ENCODE results near the gene TMEM186.
A peak's percentile ranks its signal among the peaks of the same experiment; 100 is the strongest.
"Not testable (repeated sequence)": the region's sequence is repeated elsewhere in the genome, so short reads cannot be mapped to it uniquely, and the experiment has no call there.

TMEM186 gene

GRCh38 chr16:8798174-8798527 is 712 bp upstream of the TMEM186 start:
- Histone ChIP-seq H3K27me3 (ENCODE audit: insufficient read depth, insufficient read length) (no peaks in the 10 kb centered on the region), H3K9me3 (ENCODE audit: insufficient read depth, low read length) (no peaks in the 10 kb centered on the region), H3K4me1 (ENCODE audit: insufficient read depth, insufficient read length) (peaks cover 5% of the 10 kb centered on the region), H3K4me3 (ENCODE audit: insufficient read length, low read depth) (peak overlapping the region; percentile 96), H3K9ac (ENCODE audit: insufficient read length, low read depth) (peak overlapping the region; percentile 97), H3K36me3 (ENCODE audit: insufficient read depth, insufficient read length, low read length) (peaks cover 66% of the 10 kb centered on the region)
- no peak for DNase-seq (ENCODE audit: low read depth, low spot score)
- TF ChIP-seq SUZ12 (IDR thresholded peaks at IDR 0.05; ENCODE audit: extremely low read depth, insufficient read depth, insufficient read length) (no peak), YY1 (IDR thresholded peaks at IDR 0.05; ENCODE audit: insufficient read depth, insufficient read length) (no peak), ZNF274 (IDR thresholded peaks at IDR 0.05; ENCODE audit: low read depth, low read length) (no peak)

- peaks cover 5% of the 10 kb centered on the region for H3K4me1 ChIP-seq (ENCODE audit: insufficient read depth, insufficient read length)
- no peaks in the 10 kb centered on the region for H3K27me3 ChIP-seq (ENCODE audit: insufficient read depth, insufficient read length)
- H3K4me3 ChIP-seq (ENCODE audit: insufficient read length, low read depth) = peak overlapping the region; percentile 96
- no peak for DNase-seq (ENCODE audit: low read depth, low spot score)
- peak overlapping the region; percentile 97 for H3K9ac ChIP-seq (ENCODE audit: insufficient read length, low read depth)
- TF ChIP-seq SUZ12 (IDR thresholded peaks at IDR 0.05; ENCODE audit: extremely low read depth, insufficient read depth, insufficient read length) = no peak
- TF ChIP-seq YY1 (IDR thresholded peaks at IDR 0.05; ENCODE audit: insufficient read depth, insufficient read length) = no peak
- no peak for TF ChIP-seq ZNF274 (IDR thresholded peaks at IDR 0.05; ENCODE audit: low read depth, low read length)
- H3K9me3 ChIP-seq (ENCODE audit: insufficient read depth, low read length) = no peaks in the 10 kb centered on the region
- H3K36me3 ChIP-seq (ENCODE audit: insufficient read depth, insufficient read length, low read length) = peaks cover 54% of the 10 kb centered on the region
Observed at GRCh38 chr16:8796469-8797363, 723 bp downstream of the TMEM186 start.

GRCh38 chr16:8795818-8796217 is 1.6 kb downstream of the TMEM186 start:
- Histone ChIP-seq H3K4me1 (ENCODE audit: insufficient read depth, insufficient read length) (peaks cover 5% of the 10 kb centered on the region), H3K36me3 (ENCODE audit: insufficient read depth, insufficient read length, low read length) (peaks cover 45% of the 10 kb centered on the region), H3K27me3 (ENCODE audit: insufficient read depth, insufficient read length) (no peaks in the 10 kb centered on the region), H3K9me3 (ENCODE audit: insufficient read depth, low read length) (no peaks in the 10 kb centered on the region), H3K4me3 (ENCODE audit: insufficient read length, low read depth) (no peak overlapping the region), H3K9ac (ENCODE audit: insufficient read length, low read depth) (peak overlapping the region; percentile 97)
- no peak for TF ChIP-seq YY1 (IDR thresholded peaks at IDR 0.05; ENCODE audit: insufficient read depth, insufficient read length)
- TF ChIP-seq SUZ12 (IDR thresholded peaks at IDR 0.05; ENCODE audit: extremely low read depth, insufficient read depth, insufficient read length) = no peak
- no peak for TF ChIP-seq ZNF274 (IDR thresholded peaks at IDR 0.05; ENCODE audit: low read depth, low read length)
- no peak for DNase-seq (ENCODE audit: low read depth, low spot score)

GRCh38 chr16:8795091-8795490 is 2.3 kb downstream of the TMEM186 start:
- no peaks in the 10 kb centered on the region for H3K9me3 ChIP-seq (ENCODE audit: insufficient read depth, low read length)
- no peak overlapping the region for H3K9ac ChIP-seq (ENCODE audit: insufficient read length, low read depth)
- H3K27me3 ChIP-seq (ENCODE audit: insufficient read depth, insufficient read length) = no peaks in the 10 kb centered on the region
- peaks cover 39% of the 10 kb centered on the region for H3K36me3 ChIP-seq (ENCODE audit: insufficient read depth, insufficient read length, low read length)
- peaks cover 5% of the 10 kb centered on the region for H3K4me1 ChIP-seq (ENCODE audit: insufficient read depth, insufficient read length)
- DNase-seq (ENCODE audit: low read depth, low spot score) = no peak
- TF ChIP-seq YY1 (IDR thresholded peaks at IDR 0.05; ENCODE audit: insufficient read depth, insufficient read length) (no peak), ZNF274 (IDR thresholded peaks at IDR 0.05; ENCODE audit: low read depth, low read length) (no peak), SUZ12 (IDR thresholded peaks at IDR 0.05; ENCODE audit: extremely low read depth, insufficient read depth, insufficient read length) (no peak)
- H3K4me3 ChIP-seq (ENCODE audit: insufficient read length, low read depth) = no peak overlapping the region

- peaks cover 3% of the 10 kb centered on the region for H3K36me3 ChIP-seq (ENCODE audit: insufficient read depth, insufficient read length, low read length)
- H3K9ac ChIP-seq (ENCODE audit: insufficient read length, low read depth) = no peak overlapping the region
- H3K9me3 ChIP-seq (ENCODE audit: insufficient read depth, low read length) = no peaks in the 10 kb centered on the region
- no peak for DNase-seq (ENCODE audit: low read depth, low spot score)
- no peaks in the 10 kb centered on the region for H3K4me1 ChIP-seq (ENCODE audit: insufficient read depth, insufficient read length)
- TF ChIP-seq ZNF274 (IDR thresholded peaks at IDR 0.05; ENCODE audit: low read depth, low read length) (no peak), YY1 (IDR thresholded peaks at IDR 0.05; ENCODE audit: insufficient read depth, insufficient read length) (no peak), SUZ12 (IDR thresholded peaks at IDR 0.05; ENCODE audit: extremely low read depth, insufficient read depth, insufficient read length) (no peak)
- no peaks in the 10 kb centered on the region for H3K27me3 ChIP-seq (ENCODE audit: insufficient read depth, insufficient read length)
- no peak overlapping the region for H3K4me3 ChIP-seq (ENCODE audit: insufficient read length, low read depth)
Observed at GRCh38 chr16:8788578-8789172, 8.8 kb downstream of the TMEM186 start.

- H3K9me3 ChIP-seq (ENCODE audit: insufficient read depth, low read length); H3K27me3 ChIP-seq (ENCODE audit: insufficient read depth, insufficient read length); H3K4me3 ChIP-seq (ENCODE audit: insufficient read length, low read depth); H3K4me1 ChIP-seq (ENCODE audit: insufficient read depth, insufficient read length); H3K36me3 ChIP-seq (ENCODE audit: insufficient read depth, insufficient read length, low read length); DNase-seq (ENCODE audit: low read depth, low spot score); H3K9ac ChIP-seq (ENCODE audit: insufficient read length, low read depth): not testable (repeated sequence)
Observed at GRCh38 chr16:8786316-8786715, 11.1 kb downstream of the TMEM186 start.

GRCh38 chr16:8785408-8785807 is 12.0 kb downstream of the TMEM186 start:
- no peaks in the 10 kb centered on the region for H3K27me3 ChIP-seq (ENCODE audit: insufficient read depth, insufficient read length)
- H3K9ac ChIP-seq (ENCODE audit: insufficient read length, low read depth) = no peak overlapping the region
- H3K9me3 ChIP-seq (ENCODE audit: insufficient read depth, low read length) = no peaks in the 10 kb centered on the region
- TF ChIP-seq ZNF274 (IDR thresholded peaks at IDR 0.05; ENCODE audit: low read depth, low read length) (no peak), SUZ12 (IDR thresholded peaks at IDR 0.05; ENCODE audit: extremely low read depth, insufficient read depth, insufficient read length) (no peak), YY1 (IDR thresholded peaks at IDR 0.05; ENCODE audit: insufficient read depth, insufficient read length) (no peak)
- H3K4me1 ChIP-seq (ENCODE audit: insufficient read depth, insufficient read length) = no peaks in the 10 kb centered on the region
- H3K4me3 ChIP-seq (ENCODE audit: insufficient read length, low read depth) = no peak overlapping the region
- no peaks in the 10 kb centered on the region for H3K36me3 ChIP-seq (ENCODE audit: insufficient read depth, insufficient read length, low read length)
- DNase-seq (ENCODE audit: low read depth, low spot score) = no peak

All from NT2/D1 (cell line).